Epithelial cell of proximal tubule (primary cell): ENCODE data around the gene MUSK. TPM values are rescaled to one million over a fixed set of nuclear protein-coding genes. Genes with fewer than 3 reads are reported as not detected.

ENCODE experiments used
- DNase-seq: peaks from one replicate; pipeline ENCODE4 v3.0.0-alpha.2; 2011; ENCODE audit warnings: low read depth
- H3K4me3 ChIP-seq: 2 replicates; pipeline ENCODE4 v1.5.1; 2011; ENCODE audit warnings: low read depth, mild to moderate bottlenecking, low read length
- CTCF ChIP-seq: conservative IDR thresholded peaks from 2 replicates; pipeline ENCODE4 v1.5.1; 2012; ENCODE audit warnings: low read depth, mild to moderate bottlenecking, low read length
- total RNA-seq: library from RNA; depleted of rRNA; stranded (reverse); fragments of >200 nt; gene quantifications from 2 replicates; pipeline ENCODE4 v1.2.3, GENCODE V29; 2015

Gene MUSK
- total RNA-seq, 1 donor from 2014 or later: not detected

GRCh38 chr9:110655754-110656641, 12.6 kb upstream of the MUSK start:
- no peak for DNase-seq
- no peak for TF ChIP-seq CTCF
- no peak overlapping the region for H3K4me3 ChIP-seq

- no peak for TF ChIP-seq CTCF
- H3K4me3 ChIP-seq: no peak overlapping the region
- DNase-seq: peak; percentile 27
Measured at GRCh38 chr9:110659891-110660541, 8.6 kb upstream of the MUSK start.

- TF ChIP-seq CTCF: no peak
- DNase-seq: no peak
- H3K4me3 ChIP-seq: no peak overlapping the region
Measured at GRCh38 chr9:110669433-110669832, 842 bp downstream of the MUSK start.

GRCh38 chr9:110671849-110672248, 3.3 kb downstream of the MUSK start:
- H3K4me3 ChIP-seq: no peak overlapping the region
- no peak for TF ChIP-seq CTCF
- no peak for DNase-seq

- DNase-seq: no peak
- H3K4me3 ChIP-seq: no peak overlapping the region
Measured at GRCh38 chr9:110672873-110673510, 4.4 kb downstream of the MUSK start.

GRCh38 chr9:110687497-110687896, 18.9 kb downstream of the MUSK start:
- DNase-seq: no peak
- no peak for TF ChIP-seq CTCF
- no peak overlapping the region for H3K4me3 ChIP-seq

More at GRCh38 chr9:110672873-110673510, 4.4 kb downstream of the MUSK start:
- TF ChIP-seq CTCF: no peak
